GM18861 (cell line): ENCODE measurements around the gene ENDOU.

Source experiments
- ATAC-seq: cut with Tn5 transposase; IDR thresholded peaks from one replicate; pipeline ENCODE4 v1.9.1; 2021; ENCODE audit not compliant: unreplicated experiment

ENDOU gene

DNA sequence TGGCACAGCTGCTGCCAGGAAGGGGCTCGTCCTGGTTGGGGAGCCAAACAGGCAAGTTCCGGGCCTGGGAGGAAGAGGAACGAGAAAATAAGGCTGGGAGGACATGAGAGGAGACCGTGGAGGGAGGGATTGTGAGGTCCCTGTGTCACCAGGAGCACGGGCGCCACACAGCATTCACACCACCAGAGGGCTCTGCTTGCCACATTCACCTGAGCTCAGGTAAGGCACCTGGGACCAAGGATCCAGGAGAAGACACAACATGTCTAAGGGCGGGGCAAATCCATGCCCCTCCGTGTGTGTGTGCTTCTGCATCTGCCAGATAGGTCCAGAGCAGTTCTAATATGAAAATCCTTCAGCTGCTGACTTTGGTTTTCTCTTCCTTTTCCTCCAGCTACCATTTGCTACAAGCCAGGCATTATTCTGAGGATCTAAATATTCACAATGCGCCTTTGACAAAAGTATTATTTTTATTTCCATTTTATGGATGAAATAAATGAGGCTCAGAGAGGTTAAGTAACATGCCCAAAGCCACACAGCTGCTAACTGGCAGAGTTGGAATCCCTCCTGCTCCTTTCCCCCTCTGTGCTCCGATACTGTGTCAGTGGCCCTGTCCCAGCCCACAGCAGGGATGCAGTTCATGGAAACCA, 18.8 kb upstream of the ENDOU start:
- ATAC-seq: no peak

GRCh38 chr12:47743311-47743860, 18.1 kb upstream of the ENDOU start:
- no peak for ATAC-seq

- no peak for ATAC-seq
Observed at GRCh38 chr12:47742253-47742825, 17.0 kb upstream of the ENDOU start.

GRCh38 chr12:47741340-47741703, 16.0 kb upstream of the ENDOU start:
- peak; percentile 37 for ATAC-seq

GRCh38 chr12:47740606-47741339, 15.5 kb upstream of the ENDOU start:
- ATAC-seq: peak; percentile 43

DNA sequence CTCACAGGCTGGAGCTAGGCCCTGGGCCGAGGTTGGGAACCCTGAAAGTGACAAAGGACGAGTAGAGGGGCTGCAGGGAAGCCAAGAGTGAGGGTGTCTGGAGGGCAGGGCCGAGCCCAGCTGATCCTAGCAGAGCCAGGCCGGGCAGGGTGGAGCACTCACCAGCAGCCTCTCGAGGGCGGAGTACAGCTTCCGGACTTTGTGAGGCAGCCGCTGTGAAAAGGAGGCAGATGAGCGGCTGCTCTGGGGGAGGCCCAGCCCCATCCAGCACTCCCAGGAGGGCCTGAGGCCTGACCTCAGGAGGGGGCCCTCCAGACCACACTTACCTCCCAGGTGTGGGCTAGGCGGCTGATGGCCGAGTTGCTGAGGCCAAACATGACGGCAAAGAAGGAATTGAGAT, 14.7 kb upstream of the ENDOU start:
- peak; percentile 58 for ATAC-seq

GRCh38 chr12:47739297-47739696, 14.0 kb upstream of the ENDOU start:
- no peak for ATAC-seq

- ATAC-seq: no peak
Observed at GRCh38 chr12:47737936-47738594, 12.8 kb upstream of the ENDOU start.

GRCh38 chr12:47736877-47737676, 11.8 kb upstream of the ENDOU start:
- no peak for ATAC-seq

DNA sequence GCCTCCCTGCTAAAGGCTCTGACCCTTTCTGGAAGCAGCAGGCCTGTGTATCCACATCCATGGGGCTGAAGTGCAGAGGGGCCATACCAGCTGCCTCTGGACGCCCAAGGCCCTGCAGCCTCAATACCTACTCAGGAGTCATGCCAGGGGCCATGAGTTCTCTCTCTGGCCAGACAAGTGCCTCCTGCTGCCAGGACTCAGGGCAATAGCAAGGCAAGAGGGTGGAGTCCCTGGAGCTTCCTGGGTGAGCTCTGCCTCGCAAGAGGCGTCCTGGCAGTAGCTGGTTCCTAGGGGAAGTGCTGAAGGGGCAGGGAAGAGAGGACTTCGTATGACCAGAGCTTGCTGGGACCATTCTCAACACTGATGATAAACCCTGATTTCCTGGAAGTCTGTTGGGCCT, 10.9 kb upstream of the ENDOU start:
- ATAC-seq: no peak

DNA sequence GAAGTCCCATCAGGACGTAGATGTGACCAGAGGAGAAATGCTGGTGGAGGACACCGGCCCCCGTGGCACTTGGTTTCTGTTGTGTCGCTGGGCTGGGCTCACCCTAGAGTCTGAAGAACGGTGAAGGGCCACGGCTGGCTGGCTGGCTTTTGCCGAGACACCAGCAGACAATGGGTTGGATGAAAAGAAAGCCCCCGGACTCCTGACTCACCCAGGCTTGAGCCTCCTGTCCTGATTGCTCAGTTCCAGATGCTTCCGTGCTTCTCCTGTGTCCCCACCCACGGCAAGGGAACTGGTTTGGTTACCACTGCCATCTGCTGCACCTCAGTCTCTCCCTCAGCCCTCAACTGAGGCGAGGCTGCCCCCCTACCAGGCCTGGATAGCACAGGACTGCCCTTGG, 10.4 kb upstream of the ENDOU start:
- ATAC-seq: no peak

DNA sequence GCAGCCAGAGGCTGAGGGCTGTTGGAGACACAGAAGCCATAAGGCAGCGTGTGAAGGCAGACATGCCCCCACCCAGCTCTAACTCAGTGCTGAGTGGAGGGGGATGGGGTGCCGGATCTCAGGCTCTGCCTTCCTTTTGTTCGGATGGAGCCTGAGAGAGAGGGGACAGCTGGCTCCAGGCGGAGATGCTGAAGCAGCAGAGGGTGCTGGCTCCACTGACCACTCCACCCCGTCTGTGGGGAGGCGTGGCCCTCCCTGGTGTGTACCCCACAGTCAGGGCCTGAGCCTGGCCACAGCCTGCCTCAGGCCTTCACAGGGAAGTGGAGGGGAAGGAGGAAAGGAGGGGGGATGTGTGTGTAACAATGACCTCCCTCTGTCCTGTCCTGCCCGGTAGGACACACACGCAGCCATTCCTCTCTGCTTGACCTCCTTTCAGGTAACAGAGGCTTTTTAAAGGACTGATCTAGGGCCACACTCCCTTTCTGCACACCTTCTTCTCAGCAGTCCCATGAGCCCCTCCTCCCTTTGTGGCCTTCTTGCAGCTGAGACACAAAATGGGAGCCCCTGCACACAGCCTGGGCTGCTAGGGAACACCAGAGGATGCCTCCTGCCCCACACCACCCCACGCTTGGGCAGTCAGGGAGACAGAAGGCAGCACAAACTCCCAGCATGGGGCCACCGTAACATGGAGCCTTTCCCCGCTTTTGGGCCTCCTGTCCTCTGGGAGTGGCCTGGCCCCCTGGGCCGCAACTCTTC, 9.6 kb upstream of the ENDOU start:
- ATAC-seq: no peak

DNA sequence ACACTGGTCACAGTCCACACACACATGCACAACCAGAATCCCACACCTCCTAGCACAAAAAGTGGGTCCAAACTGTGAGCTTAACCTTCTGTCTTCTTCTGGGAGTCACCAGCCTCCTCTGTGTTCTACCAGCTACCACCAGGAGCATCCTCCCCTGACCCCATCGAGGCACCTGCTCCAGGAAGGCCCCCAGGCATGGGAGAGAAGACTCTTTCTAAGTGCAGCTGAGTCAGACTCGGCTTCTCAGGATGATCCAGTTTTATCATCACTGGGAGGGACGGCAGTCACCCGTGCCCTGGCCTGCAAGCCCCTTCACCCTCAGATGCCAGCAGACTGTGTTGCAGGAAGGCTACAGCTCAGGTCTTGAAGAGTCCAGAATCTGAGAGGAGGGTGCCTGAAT, 7.9 kb upstream of the ENDOU start:
- ATAC-seq: no peak

GRCh38 chr12:47732504-47732903, 7.2 kb upstream of the ENDOU start:
- no peak for ATAC-seq

- ATAC-seq: no peak
Observed at GRCh38 chr12:47731723-47732122, 6.4 kb upstream of the ENDOU start.

DNA sequence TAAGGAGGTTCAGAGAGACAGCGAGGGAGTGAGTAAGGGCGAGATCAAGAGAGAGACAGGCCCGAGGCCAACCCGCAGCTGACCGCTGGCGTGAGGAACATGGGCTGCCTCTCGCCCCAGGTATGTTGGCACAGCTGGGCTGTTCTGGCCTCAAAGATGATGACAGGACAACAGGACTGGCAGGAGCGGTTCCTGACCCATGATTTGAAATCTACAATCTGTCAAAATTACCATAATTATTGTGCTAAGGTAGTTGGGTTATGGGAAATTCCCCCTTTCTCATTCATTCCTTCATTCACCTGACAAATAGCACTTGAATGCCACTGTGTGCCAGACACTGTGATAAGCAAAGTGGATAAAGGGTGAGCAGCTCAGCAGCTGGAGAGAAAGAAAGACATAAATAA, 5.1 kb upstream of the ENDOU start:
- no peak for ATAC-seq

DNA sequence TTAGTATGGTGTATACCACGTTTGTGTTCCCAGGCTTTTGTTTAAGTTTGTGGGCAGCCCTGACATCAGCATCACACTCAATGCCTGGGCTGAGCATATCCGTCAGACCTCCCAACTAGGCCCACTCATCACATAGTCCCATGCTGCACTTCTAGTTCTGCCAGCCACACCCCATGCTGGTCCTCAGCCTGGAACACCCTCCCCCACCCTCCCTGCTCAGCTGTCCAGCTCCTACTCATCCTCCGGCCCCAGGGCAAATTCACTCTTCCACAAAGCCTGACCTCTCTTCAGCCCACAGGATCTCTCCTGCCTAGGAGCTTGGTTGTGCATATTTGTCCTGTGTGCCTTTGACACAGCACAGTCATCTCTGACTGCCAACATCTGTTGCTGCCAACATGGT, 3.9 kb upstream of the ENDOU start:
- no peak for ATAC-seq

- ATAC-seq: peak; percentile 88
Observed at GRCh38 chr12:47725893-47726292, 603 bp upstream of the ENDOU start.

DNA sequence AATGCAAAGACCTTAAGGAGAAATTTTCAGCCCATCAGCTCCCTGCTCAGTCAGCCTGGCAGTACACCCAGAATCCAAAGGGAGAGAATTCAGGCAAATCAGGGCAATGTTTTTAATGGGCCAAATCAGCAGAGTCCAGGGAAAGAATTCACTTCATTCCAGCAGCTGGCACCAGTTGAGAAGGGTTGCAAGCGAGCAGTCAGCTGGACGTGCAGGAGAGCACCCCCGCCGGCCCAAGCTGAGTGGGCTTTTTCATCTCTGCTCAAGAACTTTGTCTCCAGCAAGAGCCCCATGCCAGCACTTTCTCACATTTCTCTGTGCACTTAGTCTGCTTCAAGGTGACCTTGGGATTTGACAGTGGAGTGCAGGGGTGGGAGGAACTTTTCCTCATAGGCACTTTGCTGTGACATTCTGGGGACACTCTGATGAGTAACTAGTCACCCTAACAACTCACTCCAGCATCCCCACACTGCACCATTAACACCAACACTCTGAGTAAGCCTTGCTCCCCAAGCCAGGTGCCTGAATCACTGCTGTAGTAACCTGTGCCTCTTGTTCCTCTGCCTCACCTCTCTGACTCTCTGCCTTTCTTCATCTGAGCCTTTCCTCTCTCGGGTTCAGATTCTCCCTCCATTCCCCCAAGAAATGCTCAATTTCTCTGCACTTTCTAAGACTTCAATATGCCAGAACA, 2.2 kb downstream of the ENDOU start:
- ATAC-seq: no peak
